Kidney epithelial cell (primary cell): Measurements from ENCODE around the gene SSRP1. TPM values are rescaled to one million over a fixed set of nuclear protein-coding genes. Genes with fewer than 3 reads are reported as not detected.

Experiments
- DNase-seq: peaks from one replicate; pipeline ENCODE4 v3.0.0-alpha.2; 2010; ENCODE audit warnings: low read depth
- H3K27me3 ChIP-seq: 2 replicates; pipeline ENCODE4 v1.6.0; 2011; ENCODE audit warnings: low read length; ENCODE audit not compliant: control insufficient read depth, insufficient read depth
- H3K36me3 ChIP-seq: 2 replicates; pipeline ENCODE4 v1.5.1; 2011; ENCODE audit warnings: low read length; ENCODE audit not compliant: control insufficient read depth, insufficient read depth
- H3K4me3 ChIP-seq: 2 replicates; pipeline ENCODE4 v1.5.1; 2011; ENCODE audit warnings: low read depth, mild to moderate bottlenecking, control low read depth, low read length
- total RNA-seq: library from RNA; depleted of rRNA; stranded (reverse); fragments of >200 nt; gene quantifications from 2 replicates; pipeline ENCODE4 v1.2.3, GENCODE V29; 2015
- TF ChIP-seq, protein P1 (sequence below): IDR thresholded peaks from 2 replicates; pipeline ENCODE4 v1.5.1; 2011; ENCODE audit warnings: mild to moderate bottlenecking, moderate library complexity, low read length, control low read depth, inconsistent platforms; ENCODE audit not compliant: insufficient read depth, poor library complexity, severe bottlenecking

The SSRP1 gene
- total RNA-seq, 1 donor from 2014 or later = 156 TPM

DNA sequence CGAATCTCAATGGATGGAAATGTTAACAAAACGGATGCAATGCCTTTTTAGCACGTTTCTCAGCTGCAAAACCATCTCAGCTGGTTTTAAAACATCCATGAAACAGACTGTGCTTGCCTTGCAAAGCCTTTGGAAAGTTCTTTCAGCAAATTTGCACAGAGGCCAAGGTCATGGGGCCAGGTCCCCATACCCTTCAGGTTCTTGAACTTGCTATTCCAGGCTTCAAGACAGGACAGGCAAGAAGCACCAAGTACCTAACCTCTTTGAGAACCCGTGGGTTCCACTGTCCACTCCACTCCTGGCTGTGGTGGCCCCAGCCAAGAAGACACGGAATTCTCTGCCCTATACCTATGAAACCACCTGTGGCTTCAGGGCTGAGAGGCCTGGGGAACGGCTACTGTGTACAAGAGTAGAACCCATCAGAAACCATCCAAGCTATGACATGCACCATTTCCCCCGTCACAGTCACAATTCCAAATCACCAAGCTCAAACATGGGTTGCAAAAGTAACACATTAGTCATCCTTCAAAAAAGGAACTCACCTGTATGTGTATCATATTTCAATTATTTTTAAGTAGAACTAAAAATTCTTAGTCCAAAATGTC lies 27.9 kb downstream of the SSRP1 start:
- peaks cover 9% of the 10 kb centered on the region for H3K36me3 ChIP-seq
- H3K4me3 ChIP-seq = no peak overlapping the region
- H3K27me3 ChIP-seq = no peaks in the 10 kb centered on the region
- no peak for DNase-seq
- TF ChIP-seq, protein P1, sequence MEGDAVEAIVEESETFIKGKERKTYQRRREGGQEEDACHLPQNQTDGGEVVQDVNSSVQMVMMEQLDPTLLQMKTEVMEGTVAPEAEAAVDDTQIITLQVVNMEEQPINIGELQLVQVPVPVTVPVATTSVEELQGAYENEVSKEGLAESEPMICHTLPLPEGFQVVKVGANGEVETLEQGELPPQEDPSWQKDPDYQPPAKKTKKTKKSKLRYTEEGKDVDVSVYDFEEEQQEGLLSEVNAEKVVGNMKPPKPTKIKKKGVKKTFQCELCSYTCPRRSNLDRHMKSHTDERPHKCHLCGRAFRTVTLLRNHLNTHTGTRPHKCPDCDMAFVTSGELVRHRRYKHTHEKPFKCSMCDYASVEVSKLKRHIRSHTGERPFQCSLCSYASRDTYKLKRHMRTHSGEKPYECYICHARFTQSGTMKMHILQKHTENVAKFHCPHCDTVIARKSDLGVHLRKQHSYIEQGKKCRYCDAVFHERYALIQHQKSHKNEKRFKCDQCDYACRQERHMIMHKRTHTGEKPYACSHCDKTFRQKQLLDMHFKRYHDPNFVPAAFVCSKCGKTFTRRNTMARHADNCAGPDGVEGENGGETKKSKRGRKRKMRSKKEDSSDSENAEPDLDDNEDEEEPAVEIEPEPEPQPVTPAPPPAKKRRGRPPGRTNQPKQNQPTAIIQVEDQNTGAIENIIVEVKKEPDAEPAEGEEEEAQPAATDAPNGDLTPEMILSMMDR = no peak

DNA sequence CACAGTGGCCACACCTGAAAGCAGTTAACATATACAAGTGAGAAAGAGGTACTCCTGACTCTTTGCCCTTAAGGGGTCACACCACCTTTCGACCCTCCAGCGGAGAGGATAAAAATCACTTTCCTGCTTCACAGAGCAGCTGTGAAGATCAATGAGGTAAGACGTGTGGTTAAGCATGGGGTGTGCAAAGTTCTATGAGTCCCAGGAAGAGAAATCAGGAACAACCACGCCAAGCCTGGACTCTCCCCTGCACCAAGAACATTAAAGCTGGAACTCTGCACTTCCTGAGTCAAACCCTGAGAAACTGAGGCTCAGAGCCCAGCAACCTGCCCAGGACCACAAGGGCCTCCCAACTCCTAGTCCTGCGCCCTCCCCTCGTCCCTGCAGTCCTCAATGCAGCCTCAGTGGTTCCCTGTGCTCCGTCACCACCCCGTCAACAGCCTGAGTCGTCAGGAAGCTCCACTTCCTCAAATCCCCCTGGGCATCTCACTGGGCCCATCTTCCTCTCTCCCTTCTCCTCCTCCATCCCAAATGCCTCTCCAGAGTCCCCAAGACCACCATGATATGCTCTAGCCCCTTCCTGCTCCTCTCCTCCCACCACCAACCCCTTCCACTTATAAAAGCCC lies 28.6 kb downstream of the SSRP1 start:
- Histone ChIP-seq H3K36me3 (peaks cover 8% of the 10 kb centered on the region), H3K4me3 (no peak overlapping the region), H3K27me3 (no peaks in the 10 kb centered on the region)
- TF ChIP-seq, protein P1 = no peak
- DNase-seq = no peak

DNA sequence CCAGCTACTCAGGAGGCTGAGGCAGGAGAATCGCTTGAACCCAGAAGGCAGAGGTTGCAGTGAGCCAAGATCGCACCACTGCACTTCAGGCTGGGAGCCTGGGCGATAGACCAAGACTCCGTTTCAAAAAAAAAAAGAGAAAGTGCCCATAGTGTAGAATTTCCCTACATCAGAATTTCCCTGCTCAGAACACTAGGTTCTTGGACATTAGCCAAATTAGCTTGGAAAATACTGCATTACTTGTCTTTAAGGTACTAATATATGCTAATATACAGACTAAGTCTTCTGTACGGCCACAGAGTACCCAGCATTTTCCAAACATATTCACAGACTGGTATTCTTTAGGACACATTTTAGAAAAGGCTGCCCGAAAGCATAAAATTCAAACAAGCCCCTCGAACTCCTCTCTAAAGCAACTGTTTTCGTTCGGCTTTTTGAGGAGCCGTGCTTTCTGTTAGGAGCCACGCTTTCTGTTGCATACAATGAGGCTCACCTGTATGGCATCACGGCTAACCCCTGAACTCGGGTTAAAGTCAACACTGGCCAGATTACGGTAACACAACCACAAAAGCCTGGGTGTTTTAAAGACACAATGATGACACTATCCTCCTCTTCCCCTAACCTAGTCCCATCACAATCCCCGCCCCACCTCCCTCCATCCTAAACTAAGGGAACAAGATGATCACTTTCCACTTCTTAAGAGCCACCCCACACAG lies 29.4 kb downstream of the SSRP1 start:
- H3K4me3 ChIP-seq = no peak overlapping the region
- peaks cover 10% of the 10 kb centered on the region for H3K36me3 ChIP-seq
- no peaks in the 10 kb centered on the region for H3K27me3 ChIP-seq
- DNase-seq = no peak
- TF ChIP-seq, protein P1 = no peak

DNA sequence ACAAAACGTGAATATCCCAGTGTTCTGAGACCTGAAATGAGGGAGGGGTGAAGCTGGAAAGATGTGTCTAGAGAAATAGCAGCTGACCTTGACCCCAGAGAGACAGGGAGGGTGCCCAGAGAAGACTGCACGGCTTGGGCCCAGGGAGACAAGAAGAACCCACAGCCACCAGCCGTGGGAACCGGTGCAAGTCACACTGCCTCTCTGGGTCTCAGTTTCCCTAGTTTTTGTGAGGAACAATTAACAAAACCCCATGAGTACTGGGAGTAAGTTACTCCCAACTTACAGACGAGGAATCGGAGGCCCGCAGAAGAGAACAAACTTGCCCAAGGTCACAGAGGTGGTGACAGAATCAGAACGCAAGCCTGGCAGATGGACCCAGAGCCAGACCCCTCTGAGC lies 30.2 kb downstream of the SSRP1 start:
- peaks cover 10% of the 10 kb centered on the region for H3K36me3 ChIP-seq
- TF ChIP-seq, protein P1 = no peak
- DNase-seq = no peak
- no peaks in the 10 kb centered on the region for H3K27me3 ChIP-seq
- no peak overlapping the region for H3K4me3 ChIP-seq

DNA sequence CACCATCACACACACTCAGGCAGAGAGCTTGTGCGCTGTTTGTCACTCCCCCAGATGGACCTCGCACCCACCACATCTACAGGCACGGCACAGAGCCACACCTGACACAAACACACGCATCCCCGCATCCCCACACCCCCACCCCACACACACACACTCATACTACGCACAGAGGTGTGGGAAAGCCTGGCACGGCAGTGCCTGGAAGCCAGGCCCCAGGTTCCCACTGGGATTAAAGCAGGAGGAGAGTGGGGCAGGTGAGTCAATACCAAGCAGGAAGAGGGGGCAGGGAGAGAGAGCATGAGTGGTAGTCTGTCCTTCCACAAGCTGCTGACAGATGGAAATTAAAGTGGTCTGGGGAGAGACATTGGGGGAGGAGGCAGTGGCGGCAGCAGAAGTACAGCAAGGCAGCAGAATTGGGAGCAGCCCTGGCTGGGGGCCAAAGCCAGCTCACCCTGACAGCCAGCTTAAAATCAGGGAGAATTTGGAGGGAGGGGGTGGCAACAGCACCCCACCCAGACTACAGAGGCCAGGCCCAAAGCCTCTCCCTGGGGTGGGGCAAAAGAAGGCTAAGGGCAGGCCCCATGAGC lies 31.6 kb downstream of the SSRP1 start:
- no peak overlapping the region for H3K4me3 ChIP-seq
- TF ChIP-seq, protein P1 = no peak
- H3K36me3 ChIP-seq = peaks cover 13% of the 10 kb centered on the region
- DNase-seq = no peak
- no peaks in the 10 kb centered on the region for H3K27me3 ChIP-seq
